Astrocyte (in vitro differentiated cells and primary cell): Measurements from ENCODE around the gene CENPW. TPM values are rescaled to one million over a fixed set of nuclear protein-coding genes. Genes with fewer than 3 reads are reported as not detected.

Experiments used
- DNase-seq: peaks from one replicate; pipeline ENCODE4 v3.0.0-alpha.2; 2010; ENCODE audit warnings: low read depth
- FAIRE-seq: peaks from 2 replicates; lab custom pipeline; 2011; peaks lifted over from hg19 to GRCh38; lab: Jason Lieb, UNC
- H2AFZ ChIP-seq: 2 replicates; pipeline ENCODE4 v1.6.0; 2012; ENCODE audit warnings: low read depth, low read length, inconsistent platforms
- H3K27ac ChIP-seq: 2 replicates; pipeline ENCODE4 v1.5.1; 2011; ENCODE audit warnings: low read depth, low read length, inconsistent platforms
- H3K27me3 ChIP-seq: 2 replicates; pipeline ENCODE4 v1.6.0; 2011; ENCODE audit warnings: low read length, inconsistent platforms; ENCODE audit not compliant: insufficient read depth
- H3K36me3 ChIP-seq: 2 replicates; pipeline ENCODE4 v1.5.1; 2011; ENCODE audit warnings: low read length, inconsistent platforms; ENCODE audit not compliant: insufficient read depth
- H3K4me1 ChIP-seq: 2 replicates; pipeline ENCODE4 v1.5.1; 2011; ENCODE audit warnings: low read length, inconsistent platforms; ENCODE audit not compliant: insufficient read depth
- H3K4me2 ChIP-seq: 2 replicates; pipeline ENCODE4 v1.6.0; 2012; ENCODE audit warnings: low read length, inconsistent platforms
- H3K4me3 ChIP-seq: 2 replicates; pipeline ENCODE4 v1.5.1; 2011; ENCODE audit warnings: low read depth, mild to moderate bottlenecking, low read length, inconsistent platforms; ENCODE audit not compliant: insufficient read depth
- H3K79me2 ChIP-seq: 2 replicates; pipeline ENCODE4 v1.6.0; 2012; ENCODE audit warnings: mild to moderate bottlenecking, low read length, inconsistent platforms; ENCODE audit not compliant: insufficient read depth
- H3K9ac ChIP-seq: 2 replicates; pipeline ENCODE4 v1.6.0; 2012; ENCODE audit warnings: mild to moderate bottlenecking, low read length, inconsistent platforms
- H3K9me3 ChIP-seq: 2 replicates; pipeline ENCODE4 v1.5.1; 2012; ENCODE audit warnings: low read depth, mild to moderate bottlenecking, low read length, inconsistent platforms; ENCODE audit not compliant: insufficient read depth
- H4K20me1 ChIP-seq: 2 replicates; pipeline ENCODE4 v1.6.0; 2012; ENCODE audit warnings: low read length, inconsistent platforms; ENCODE audit not compliant: insufficient read depth
- H3K27ac Mint-ChIP-seq: one replicate; pipeline ENCODE4 v1.8.0; 2021; ENCODE audit warnings: mild to moderate bottlenecking, mixed read lengths; ENCODE audit not compliant: unreplicated experiment
- H3K27me3 Mint-ChIP-seq: one replicate; pipeline ENCODE4 v1.8.0; 2021; ENCODE audit warnings: low read depth, mixed read lengths; ENCODE audit not compliant: unreplicated experiment
- H3K36me3 Mint-ChIP-seq: one replicate; pipeline ENCODE4 v1.8.0; 2021; ENCODE audit warnings: low read depth, mixed read lengths; ENCODE audit not compliant: unreplicated experiment
- H3K4me1 Mint-ChIP-seq: one replicate; pipeline ENCODE4 v1.8.0; 2021; ENCODE audit warnings: low read depth, mixed read lengths; ENCODE audit not compliant: unreplicated experiment
- H3K4me3 Mint-ChIP-seq: one replicate; pipeline ENCODE4 v1.8.0; 2021; ENCODE audit warnings: mild to moderate bottlenecking, moderate library complexity, mixed read lengths; ENCODE audit not compliant: unreplicated experiment
- H3K9me3 Mint-ChIP-seq: one replicate; pipeline ENCODE4 v1.8.0; 2021; ENCODE audit warnings: mild to moderate bottlenecking, mixed read lengths; ENCODE audit not compliant: unreplicated experiment
- CTCF ChIP-seq: IDR thresholded peaks from 2 replicates; pipeline ENCODE4 v1.5.1; 2011; ENCODE audit warnings: low read depth, mild to moderate bottlenecking, inconsistent platforms, low read length, moderate library complexity; ENCODE audit not compliant: insufficient read depth
- EZH2 ChIP-seq: IDR thresholded peaks from 2 replicates; pipeline ENCODE4 v1.6.1; 2012; ENCODE audit warnings: mild to moderate bottlenecking, low read length, inconsistent platforms; ENCODE audit not compliant: insufficient read depth
- total RNA-seq: library from RNA; stranded (reverse); gene quantifications from 2 replicates; pipeline ENCODE4 v1.2.1, GENCODE V29; 2021

Gene CENPW
- total RNA-seq, 1 donor from 2014 or later = 16.0 TPM

GRCh38 chr6:126367849-126368248 is 27.9 kb downstream of the CENPW start:
- H3K79me2 ChIP-seq = no peaks in the 10 kb centered on the region
- Mint-ChIP-seq H3K36me3 (peaks cover 3% of the 10 kb centered on the region), H3K4me1 (peaks cover 2% of the 10 kb centered on the region), H3K9me3 (no peaks in the 10 kb centered on the region), H3K27me3 (no peaks in the 10 kb centered on the region), H3K27ac (no peak overlapping the region), H3K4me3 (no peak overlapping the region)
- no peaks in the 10 kb centered on the region for H3K9me3 ChIP-seq
- H3K4me1 ChIP-seq = no peaks in the 10 kb centered on the region
- no peaks in the 10 kb centered on the region for H3K36me3 ChIP-seq
- no peak overlapping the region for H3K4me3 ChIP-seq
- no peak for FAIRE-seq
- TF ChIP-seq EZH2 (no peak), CTCF (no peak)
- H3K9ac ChIP-seq = no peak overlapping the region
- no peak overlapping the region for H3K4me2 ChIP-seq
- no peak for DNase-seq
- H3K27me3 ChIP-seq = no peaks in the 10 kb centered on the region
- H2AFZ ChIP-seq = no peak overlapping the region
- no peaks in the 10 kb centered on the region for H4K20me1 ChIP-seq
- H3K27ac ChIP-seq = no peak overlapping the region

GRCh38 chr6:126372626-126373025 is 32.7 kb downstream of the CENPW start:
- peaks cover 2% of the 10 kb centered on the region for H3K4me1 Mint-ChIP-seq
- Histone ChIP-seq H3K36me3 (no peaks in the 10 kb centered on the region), H3K4me3 (no peak overlapping the region), H3K27ac (no peak overlapping the region), H3K4me2 (no peak overlapping the region), H4K20me1 (no peaks in the 10 kb centered on the region), H3K4me1 (no peaks in the 10 kb centered on the region), H3K9ac (no peak overlapping the region), H3K9me3 (no peaks in the 10 kb centered on the region), H2AFZ (no peak overlapping the region), H3K27me3 (no peaks in the 10 kb centered on the region), H3K79me2 (no peaks in the 10 kb centered on the region)
- no peaks in the 10 kb centered on the region for H3K36me3 Mint-ChIP-seq
- no peak overlapping the region for H3K27ac Mint-ChIP-seq
- H3K4me3 Mint-ChIP-seq = no peak overlapping the region
- no peak for FAIRE-seq
- DNase-seq = no peak
- no peaks in the 10 kb centered on the region for H3K27me3 Mint-ChIP-seq
- TF ChIP-seq EZH2 (no peak), CTCF (no peak)
- no peaks in the 10 kb centered on the region for H3K9me3 Mint-ChIP-seq

GRCh38 chr6:126373344-126373743 is 33.4 kb downstream of the CENPW start:
- H3K27me3 ChIP-seq = no peaks in the 10 kb centered on the region
- Mint-ChIP-seq H3K4me1 (no peaks in the 10 kb centered on the region), H3K9me3 (no peaks in the 10 kb centered on the region), H3K4me3 (no peak overlapping the region), H3K27me3 (no peaks in the 10 kb centered on the region), H3K36me3 (no peaks in the 10 kb centered on the region), H3K27ac (no peak overlapping the region)
- no peak overlapping the region for H3K9ac ChIP-seq
- no peaks in the 10 kb centered on the region for H4K20me1 ChIP-seq
- no peak for FAIRE-seq
- DNase-seq = no peak
- H3K4me2 ChIP-seq = no peak overlapping the region
- H2AFZ ChIP-seq = no peak overlapping the region
- H3K4me1 ChIP-seq = no peaks in the 10 kb centered on the region
- no peaks in the 10 kb centered on the region for H3K9me3 ChIP-seq
- no peaks in the 10 kb centered on the region for H3K36me3 ChIP-seq
- no peak overlapping the region for H3K27ac ChIP-seq
- TF ChIP-seq CTCF = no peak
- TF ChIP-seq EZH2 = no peak
- no peaks in the 10 kb centered on the region for H3K79me2 ChIP-seq
- no peak overlapping the region for H3K4me3 ChIP-seq
